ENCODE measurements around the gene ZFYVE28.
"Not testable (repeated sequence)": the region's sequence is repeated elsewhere in the genome, so short reads cannot be mapped to it uniquely, and the experiment has no call there.

Gene ZFYVE28

DNA sequence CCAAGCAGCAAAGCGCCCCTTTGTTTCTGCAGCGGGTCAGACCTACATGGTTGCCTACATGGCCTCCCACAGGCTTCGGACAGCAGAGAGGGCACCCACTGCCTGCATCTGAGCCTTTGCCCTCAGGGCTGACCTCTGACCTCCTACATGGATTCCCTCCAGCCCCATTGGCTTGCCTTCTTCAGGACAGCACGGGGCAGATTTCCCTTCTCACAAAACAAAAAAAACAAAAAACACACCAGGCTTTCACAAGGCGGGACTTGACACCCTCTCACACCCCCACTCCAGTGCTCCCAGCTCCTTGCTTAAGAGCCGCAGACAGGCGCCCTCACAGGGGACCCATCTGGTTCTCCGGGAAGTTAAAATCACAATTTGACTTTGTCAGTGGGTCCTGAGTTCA is 32.9 kb downstream of the ZFYVE28 start:
- H3K4me3 ChIP-seq (ENCODE audit: low read depth, low read length) = no peak overlapping the region
- no peak for DNase-seq (ENCODE audit: low read depth)
- TF ChIP-seq, protein P1, sequence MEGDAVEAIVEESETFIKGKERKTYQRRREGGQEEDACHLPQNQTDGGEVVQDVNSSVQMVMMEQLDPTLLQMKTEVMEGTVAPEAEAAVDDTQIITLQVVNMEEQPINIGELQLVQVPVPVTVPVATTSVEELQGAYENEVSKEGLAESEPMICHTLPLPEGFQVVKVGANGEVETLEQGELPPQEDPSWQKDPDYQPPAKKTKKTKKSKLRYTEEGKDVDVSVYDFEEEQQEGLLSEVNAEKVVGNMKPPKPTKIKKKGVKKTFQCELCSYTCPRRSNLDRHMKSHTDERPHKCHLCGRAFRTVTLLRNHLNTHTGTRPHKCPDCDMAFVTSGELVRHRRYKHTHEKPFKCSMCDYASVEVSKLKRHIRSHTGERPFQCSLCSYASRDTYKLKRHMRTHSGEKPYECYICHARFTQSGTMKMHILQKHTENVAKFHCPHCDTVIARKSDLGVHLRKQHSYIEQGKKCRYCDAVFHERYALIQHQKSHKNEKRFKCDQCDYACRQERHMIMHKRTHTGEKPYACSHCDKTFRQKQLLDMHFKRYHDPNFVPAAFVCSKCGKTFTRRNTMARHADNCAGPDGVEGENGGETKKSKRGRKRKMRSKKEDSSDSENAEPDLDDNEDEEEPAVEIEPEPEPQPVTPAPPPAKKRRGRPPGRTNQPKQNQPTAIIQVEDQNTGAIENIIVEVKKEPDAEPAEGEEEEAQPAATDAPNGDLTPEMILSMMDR (IDR thresholded peaks at IDR 0.05; ENCODE audit: low read depth, low read length, missing control alignments) = no peak
- in situ Hi-C loops (cut with HindIII; ENCODE audit: low sequenced_read_pairs) = no loop called here

DNA sequence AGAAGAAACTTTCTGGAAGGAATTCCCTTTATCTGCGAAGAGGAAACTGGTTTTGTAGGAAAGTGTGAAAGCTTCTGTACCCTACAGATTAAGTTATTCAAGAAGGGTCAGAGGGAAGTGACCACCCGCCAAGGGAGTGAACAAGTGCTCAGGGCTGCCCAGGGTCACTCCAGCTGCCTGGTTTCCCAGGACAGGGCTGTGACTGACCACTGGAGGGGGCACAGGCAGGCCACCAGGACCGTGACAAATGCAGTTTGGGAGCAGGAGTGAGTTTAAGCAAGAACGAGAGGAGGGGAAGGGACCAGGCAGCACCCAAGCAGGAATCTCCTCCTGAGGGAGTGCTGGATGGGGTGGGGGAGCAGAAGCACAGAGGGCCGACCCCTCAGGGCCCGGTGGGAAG is 34.2 kb downstream of the ZFYVE28 start:
- TF ChIP-seq, protein P1 (IDR thresholded peaks at IDR 0.05; ENCODE audit: low read depth, low read length, missing control alignments) = no peak
- in situ Hi-C loops (cut with HindIII; ENCODE audit: low sequenced_read_pairs) = no loop called here
- no peak overlapping the region for H3K4me3 ChIP-seq (ENCODE audit: low read depth, low read length)
- DNase-seq (ENCODE audit: low read depth) = no peak

DNA sequence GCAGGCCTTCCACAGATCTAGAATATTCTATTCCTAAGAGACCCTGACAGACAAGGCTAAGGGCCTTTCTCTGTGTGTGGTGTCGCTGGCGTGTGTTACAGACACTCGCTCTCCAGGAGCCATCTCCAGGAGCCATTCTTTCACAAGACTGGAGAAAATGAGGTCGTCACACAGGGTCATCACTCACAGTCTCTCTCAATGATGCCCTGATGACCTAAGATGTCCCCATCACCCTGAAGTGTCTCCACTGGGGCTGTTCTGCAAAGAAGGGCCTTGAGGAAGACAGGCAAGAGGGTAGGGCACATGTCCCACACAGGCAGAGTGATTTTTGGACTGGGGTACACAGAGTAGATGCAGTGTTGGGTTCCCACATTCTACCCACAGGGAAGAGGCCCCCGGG is 34.7 kb downstream of the ZFYVE28 start:
- in situ Hi-C loops (cut with HindIII; ENCODE audit: low sequenced_read_pairs) = no loop called here
- no peak for DNase-seq (ENCODE audit: low read depth)

DNA sequence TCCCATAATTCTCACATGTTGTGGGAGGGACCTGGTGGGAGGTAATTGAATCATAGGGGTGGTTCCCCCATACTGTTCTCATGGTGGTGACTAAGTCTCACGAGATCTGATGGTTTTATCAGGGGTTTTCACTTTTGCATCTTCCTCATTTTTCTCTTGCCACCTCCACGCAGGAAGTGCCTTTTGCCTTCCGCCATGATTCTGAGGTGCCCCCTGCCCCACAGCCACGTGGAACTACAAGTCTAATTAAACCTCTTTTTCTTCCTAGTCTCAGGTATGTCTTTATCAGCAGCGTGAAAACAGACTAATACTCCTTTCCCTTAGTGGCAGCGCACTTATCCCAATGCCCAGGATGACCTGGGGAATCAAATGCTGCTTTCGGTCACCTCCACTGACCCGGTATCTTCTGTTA is 35.2 kb downstream of the ZFYVE28 start:
- in situ Hi-C loops (cut with HindIII; ENCODE audit: low sequenced_read_pairs); DNase-seq (ENCODE audit: low read depth); H3K4me3 ChIP-seq (ENCODE audit: low read depth, low read length): not testable (repeated sequence)

More for the DNA sequence above, 34.7 kb downstream of the ZFYVE28 start:
- TF ChIP-seq, protein P1 (IDR thresholded peaks at IDR 0.05; ENCODE audit: low read depth, low read length, missing control alignments) = no peak
- H3K4me3 ChIP-seq (ENCODE audit: low read depth, low read length) = no peak overlapping the region

DNA sequence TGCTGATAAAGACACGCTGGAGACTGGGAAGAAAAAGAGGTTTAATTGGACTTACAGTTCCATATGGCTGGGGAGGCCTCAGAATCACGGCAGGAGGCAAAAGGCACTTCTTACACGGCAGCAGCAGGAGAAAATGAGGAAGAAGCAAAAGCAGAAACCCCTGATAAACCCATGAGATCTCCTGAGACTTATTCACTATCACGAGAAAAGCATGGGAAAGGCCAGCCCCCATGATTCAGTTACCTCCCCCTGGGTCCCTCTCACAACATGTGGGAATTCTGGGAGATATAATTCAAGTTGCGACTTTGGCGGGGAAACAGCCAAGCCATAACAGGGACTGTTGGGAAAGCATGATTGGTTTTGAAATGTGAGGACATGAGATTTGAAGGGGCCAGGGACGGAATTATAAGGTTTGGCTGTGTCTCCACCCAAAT is 35.7 kb downstream of the ZFYVE28 start:
- DNase-seq (ENCODE audit: low read depth); in situ Hi-C loops (cut with HindIII; ENCODE audit: low sequenced_read_pairs); H3K4me3 ChIP-seq (ENCODE audit: low read depth, low read length): not testable (repeated sequence)

DNA sequence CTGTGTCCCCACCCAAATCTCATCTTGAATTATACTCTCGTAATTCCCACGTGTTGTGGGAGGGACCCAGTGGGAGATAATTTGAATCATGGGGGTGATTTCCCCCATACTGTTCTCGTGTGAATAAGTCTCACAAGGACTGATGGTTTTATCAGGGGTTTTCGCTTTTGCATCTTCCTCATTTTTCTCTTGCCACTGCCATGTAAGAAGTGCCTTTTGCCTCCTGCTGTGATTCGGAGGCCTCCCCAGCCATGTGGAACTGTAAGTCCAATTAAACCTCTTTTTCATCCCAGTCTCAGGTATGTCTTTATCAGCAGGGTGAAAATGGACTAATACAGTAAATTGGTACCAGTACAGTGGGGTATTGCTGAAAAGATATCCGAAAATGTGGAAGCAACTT is 37.9 kb downstream of the ZFYVE28 start:
- DNase-seq (ENCODE audit: low read depth); in situ Hi-C loops (cut with HindIII; ENCODE audit: low sequenced_read_pairs): not testable (repeated sequence)

DNA sequence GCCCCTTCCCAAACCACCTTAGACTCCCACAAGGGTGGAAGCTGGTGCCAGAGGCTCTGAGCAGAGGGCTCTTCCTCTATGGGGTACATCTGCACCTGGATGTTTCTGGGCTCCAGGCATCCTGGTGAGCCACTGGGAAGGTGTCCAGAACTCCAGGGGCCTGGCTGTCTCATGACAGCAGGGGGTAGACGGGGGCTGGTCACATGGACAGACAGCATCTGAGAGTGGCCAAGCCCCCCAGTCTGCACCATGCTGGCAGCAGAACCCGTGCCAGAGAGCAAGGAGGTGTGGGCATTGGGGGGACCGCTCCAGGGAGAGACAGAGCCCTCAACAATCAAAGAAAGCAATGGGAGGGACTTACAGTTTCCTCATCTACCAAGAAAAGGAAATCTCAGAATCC is 39.5 kb downstream of the ZFYVE28 start:
- in situ Hi-C loops (cut with HindIII; ENCODE audit: low sequenced_read_pairs) = no loop called here

More for the DNA sequence above, 37.9 kb downstream of the ZFYVE28 start:
- H3K4me3 ChIP-seq (ENCODE audit: low read depth, low read length) = not testable (repeated sequence)

DNA sequence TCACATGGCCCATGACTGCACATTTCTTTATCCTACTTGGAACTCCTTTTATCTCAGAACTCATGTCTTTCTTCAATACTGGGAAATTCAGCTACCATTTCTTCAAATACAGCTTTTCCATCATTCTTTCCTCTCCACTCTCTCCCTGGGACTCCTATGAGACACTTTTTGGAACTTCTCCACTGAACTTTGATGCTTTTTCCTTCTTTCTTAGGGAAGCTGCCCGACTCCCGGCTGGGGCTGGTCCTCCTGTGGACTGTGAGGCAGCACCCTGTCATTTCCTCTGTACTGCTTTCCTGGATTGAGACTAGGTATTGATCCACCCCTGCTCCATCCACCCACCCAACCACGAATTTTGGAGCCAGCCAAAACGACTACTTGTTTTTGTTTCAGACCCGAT is 40.0 kb downstream of the ZFYVE28 start:
- no peak overlapping the region for H3K4me3 ChIP-seq (ENCODE audit: low read depth, low read length)
- in situ Hi-C loops (cut with HindIII; ENCODE audit: low sequenced_read_pairs) = no loop called here
- DNase-seq (ENCODE audit: low read depth) = no peak
- TF ChIP-seq, protein P1 (IDR thresholded peaks at IDR 0.05; ENCODE audit: low read depth, low read length, missing control alignments) = no peak

More for the DNA sequence above, 39.5 kb downstream of the ZFYVE28 start:
- TF ChIP-seq, protein P1 (IDR thresholded peaks at IDR 0.05; ENCODE audit: low read depth, low read length, missing control alignments) = no peak
- no peak for DNase-seq (ENCODE audit: low read depth)
- H3K4me3 ChIP-seq (ENCODE audit: low read depth, low read length) = no peak overlapping the region
